ENCODE measurements around the gene NOXA1. TPM values are rescaled to one million over a fixed set of nuclear protein-coding genes. Genes with fewer than 3 reads are reported as not detected.

NOXA1 gene
- total and polyA plus RNA-seq, 4 donors = 1.3 to 3.6 (median 2.4) TPM

DNA sequence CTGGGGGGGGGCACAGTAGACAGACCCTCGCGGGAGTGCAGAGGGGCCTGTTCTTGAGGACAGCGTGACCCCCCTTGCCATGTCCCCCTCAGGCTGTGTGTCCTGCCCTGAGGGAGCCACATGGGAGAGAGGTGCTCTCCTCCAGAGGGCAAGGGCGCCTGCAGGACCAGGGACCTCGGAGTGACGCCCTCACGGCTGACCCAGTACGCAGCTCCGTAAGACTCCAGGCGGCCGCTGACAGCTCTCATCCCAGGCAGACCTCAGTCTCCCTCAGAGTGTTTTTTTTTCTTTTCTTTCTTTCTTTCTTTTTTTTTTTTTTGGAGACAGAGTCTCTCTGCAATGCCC is 27.6 kb upstream of the NOXA1 start (continued):
- TF ChIP-seq, protein P1, sequence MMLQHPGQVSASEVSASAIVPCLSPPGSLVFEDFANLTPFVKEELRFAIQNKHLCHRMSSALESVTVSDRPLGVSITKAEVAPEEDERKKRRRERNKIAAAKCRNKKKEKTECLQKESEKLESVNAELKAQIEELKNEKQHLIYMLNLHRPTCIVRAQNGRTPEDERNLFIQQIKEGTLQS (IDR thresholded peaks at IDR 0.05) = no peak
- TF ChIP-seq, protein P2, sequence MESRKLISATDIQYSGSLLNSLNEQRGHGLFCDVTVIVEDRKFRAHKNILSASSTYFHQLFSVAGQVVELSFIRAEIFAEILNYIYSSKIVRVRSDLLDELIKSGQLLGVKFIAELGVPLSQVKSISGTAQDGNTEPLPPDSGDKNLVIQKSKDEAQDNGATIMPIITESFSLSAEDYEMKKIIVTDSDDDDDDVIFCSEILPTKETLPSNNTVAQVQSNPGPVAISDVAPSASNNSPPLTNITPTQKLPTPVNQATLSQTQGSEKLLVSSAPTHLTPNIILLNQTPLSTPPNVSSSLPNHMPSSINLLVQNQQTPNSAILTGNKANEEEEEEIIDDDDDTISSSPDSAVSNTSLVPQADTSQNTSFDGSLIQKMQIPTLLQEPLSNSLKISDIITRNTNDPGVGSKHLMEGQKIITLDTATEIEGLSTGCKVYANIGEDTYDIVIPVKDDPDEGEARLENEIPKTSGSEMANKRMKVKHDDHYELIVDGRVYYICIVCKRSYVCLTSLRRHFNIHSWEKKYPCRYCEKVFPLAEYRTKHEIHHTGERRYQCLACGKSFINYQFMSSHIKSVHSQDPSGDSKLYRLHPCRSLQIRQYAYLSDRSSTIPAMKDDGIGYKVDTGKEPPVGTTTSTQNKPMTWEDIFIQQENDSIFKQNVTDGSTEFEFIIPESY (IDR thresholded peaks at IDR 0.05) = no peak

DNA sequence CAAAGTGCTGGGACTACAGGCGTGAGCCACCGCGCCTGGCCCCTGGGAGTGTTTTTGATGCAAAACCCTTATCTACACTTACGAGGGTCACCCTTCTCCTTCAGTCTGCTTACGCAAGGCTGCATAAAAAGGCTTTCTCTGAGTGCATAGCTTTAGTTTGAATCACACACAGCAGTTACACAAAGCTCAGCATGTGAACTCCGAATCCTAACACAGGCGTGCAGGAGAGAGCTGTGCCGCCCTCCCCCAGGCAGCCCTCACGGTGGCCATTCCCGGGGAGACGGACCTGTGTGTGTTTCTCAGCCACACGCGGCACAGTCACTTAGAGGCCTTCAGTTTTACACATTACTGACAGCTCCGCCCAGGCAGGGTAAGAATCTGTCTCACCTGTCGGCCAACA is 27.0 kb upstream of the NOXA1 start:
- Histone ChIP-seq H3K9me3 (ENCODE audit: control insufficient read depth in 4 of 4, low read length in 3 of 4) (no peaks in the 10 kb centered on the region), H3K4me1 (ENCODE audit: control insufficient read depth in 4 of 4, insufficient read depth in 4 of 4, low read length in 3 of 4) (peaks cover 0 to 6% (median 3%) of the 10 kb centered on the region in 4 donors), H3K4me3 (ENCODE audit: low read depth in 1 of 3, low read length in 3 of 3) (no peak overlapping the region), H3K36me3 (ENCODE audit: control insufficient read depth in 4 of 4, insufficient read depth in 3 of 4, low read depth in 1 of 4, low read length in 3 of 4) (peaks cover 0 to 5% (median 1%) of the 10 kb centered on the region in 4 donors), H3K27ac (ENCODE audit: low read depth in 1 of 2, low read length in 2 of 2) (no peak overlapping the region), H3K9ac (ENCODE audit: low read depth in 1 of 2, low read length in 2 of 2) (no peak overlapping the region), H3K27me3 (ENCODE audit: control insufficient read depth in 4 of 4, insufficient read depth in 4 of 4, low read length in 3 of 4) (no peaks in the 10 kb centered on the region)
- DNase-seq (ENCODE audit: low spot score) = no peak
- WGBS = 92% methylated on average over 15 of the region's 15 CpGs
- TF ChIP-seq MAX (IDR thresholded peaks at IDR 0.05) (no peak), HNF4G (IDR thresholded peaks at IDR 0.05) (no peak), RAD21 (IDR thresholded peaks at IDR 0.05) (no peak), EGR1 (IDR thresholded peaks at IDR 0.05; ENCODE audit: low read depth in 2 of 2) (no peak), RXRA (IDR thresholded peaks at IDR 0.05) (no peak), TAF1 (conservative IDR thresholded peaks at IDR 0.05) (no peak), SP1 (IDR thresholded peaks at IDR 0.05) (no peak), GABPA (IDR thresholded peaks at IDR 0.05 in 1 of 2, conservative IDR thresholded peaks at IDR 0.05 in 1 of 2) (no peak), FOXA1 (IDR thresholded peaks at IDR 0.05) (no peak), YY1 (IDR thresholded peaks at IDR 0.05) (no peak), FOXA2 (IDR thresholded peaks at IDR 0.05) (no peak), HNF4A (conservative IDR thresholded peaks at IDR 0.05) (no peak), NR2F2 (IDR thresholded peaks at IDR 0.05) (no peak), JUND (IDR thresholded peaks at IDR 0.05) (no peak)
- TF ChIP-seq, protein P3, sequence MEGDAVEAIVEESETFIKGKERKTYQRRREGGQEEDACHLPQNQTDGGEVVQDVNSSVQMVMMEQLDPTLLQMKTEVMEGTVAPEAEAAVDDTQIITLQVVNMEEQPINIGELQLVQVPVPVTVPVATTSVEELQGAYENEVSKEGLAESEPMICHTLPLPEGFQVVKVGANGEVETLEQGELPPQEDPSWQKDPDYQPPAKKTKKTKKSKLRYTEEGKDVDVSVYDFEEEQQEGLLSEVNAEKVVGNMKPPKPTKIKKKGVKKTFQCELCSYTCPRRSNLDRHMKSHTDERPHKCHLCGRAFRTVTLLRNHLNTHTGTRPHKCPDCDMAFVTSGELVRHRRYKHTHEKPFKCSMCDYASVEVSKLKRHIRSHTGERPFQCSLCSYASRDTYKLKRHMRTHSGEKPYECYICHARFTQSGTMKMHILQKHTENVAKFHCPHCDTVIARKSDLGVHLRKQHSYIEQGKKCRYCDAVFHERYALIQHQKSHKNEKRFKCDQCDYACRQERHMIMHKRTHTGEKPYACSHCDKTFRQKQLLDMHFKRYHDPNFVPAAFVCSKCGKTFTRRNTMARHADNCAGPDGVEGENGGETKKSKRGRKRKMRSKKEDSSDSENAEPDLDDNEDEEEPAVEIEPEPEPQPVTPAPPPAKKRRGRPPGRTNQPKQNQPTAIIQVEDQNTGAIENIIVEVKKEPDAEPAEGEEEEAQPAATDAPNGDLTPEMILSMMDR (IDR thresholded peaks at IDR 0.05; ENCODE audit: low read depth, low read length, missing input control) = no peak
- TF ChIP-seq, protein P4, sequence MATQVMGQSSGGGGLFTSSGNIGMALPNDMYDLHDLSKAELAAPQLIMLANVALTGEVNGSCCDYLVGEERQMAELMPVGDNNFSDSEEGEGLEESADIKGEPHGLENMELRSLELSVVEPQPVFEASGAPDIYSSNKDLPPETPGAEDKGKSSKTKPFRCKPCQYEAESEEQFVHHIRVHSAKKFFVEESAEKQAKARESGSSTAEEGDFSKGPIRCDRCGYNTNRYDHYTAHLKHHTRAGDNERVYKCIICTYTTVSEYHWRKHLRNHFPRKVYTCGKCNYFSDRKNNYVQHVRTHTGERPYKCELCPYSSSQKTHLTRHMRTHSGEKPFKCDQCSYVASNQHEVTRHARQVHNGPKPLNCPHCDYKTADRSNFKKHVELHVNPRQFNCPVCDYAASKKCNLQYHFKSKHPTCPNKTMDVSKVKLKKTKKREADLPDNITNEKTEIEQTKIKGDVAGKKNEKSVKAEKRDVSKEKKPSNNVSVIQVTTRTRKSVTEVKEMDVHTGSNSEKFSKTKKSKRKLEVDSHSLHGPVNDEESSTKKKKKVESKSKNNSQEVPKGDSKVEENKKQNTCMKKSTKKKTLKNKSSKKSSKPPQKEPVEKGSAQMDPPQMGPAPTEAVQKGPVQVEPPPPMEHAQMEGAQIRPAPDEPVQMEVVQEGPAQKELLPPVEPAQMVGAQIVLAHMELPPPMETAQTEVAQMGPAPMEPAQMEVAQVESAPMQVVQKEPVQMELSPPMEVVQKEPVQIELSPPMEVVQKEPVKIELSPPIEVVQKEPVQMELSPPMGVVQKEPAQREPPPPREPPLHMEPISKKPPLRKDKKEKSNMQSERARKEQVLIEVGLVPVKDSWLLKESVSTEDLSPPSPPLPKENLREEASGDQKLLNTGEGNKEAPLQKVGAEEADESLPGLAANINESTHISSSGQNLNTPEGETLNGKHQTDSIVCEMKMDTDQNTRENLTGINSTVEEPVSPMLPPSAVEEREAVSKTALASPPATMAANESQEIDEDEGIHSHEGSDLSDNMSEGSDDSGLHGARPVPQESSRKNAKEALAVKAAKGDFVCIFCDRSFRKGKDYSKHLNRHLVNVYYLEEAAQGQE (IDR thresholded peaks at IDR 0.05) = no peak
- TF ChIP-seq, protein P1 (IDR thresholded peaks at IDR 0.05) = no peak
- TF ChIP-seq, protein P2 (IDR thresholded peaks at IDR 0.05) = no peak

Measured in liver (tissue), 9 donors.